OCI-M1 (cell line): Measurements from ENCODE around the gene SLCO2A1.

Experiments
- DNase-seq: peaks from one replicate; lab custom pipeline; 2025; lab: John Stamatoyannopoulos, UW

Gene SLCO2A1

GRCh38 chr3:134060561-134061385 is 31.0 kb upstream of the SLCO2A1 start:
- DNase-seq = no peak

GRCh38 chr3:134059671-134060560 is 30.2 kb upstream of the SLCO2A1 start:
- DNase-seq = no peak

GRCh38 chr3:134059035-134059601 is 29.4 kb upstream of the SLCO2A1 start:
- no peak for DNase-seq

GRCh38 chr3:134057654-134058110 is 28.0 kb upstream of the SLCO2A1 start:
- peak; percentile 68 for DNase-seq

GRCh38 chr3:134057006-134057653 is 27.4 kb upstream of the SLCO2A1 start:
- no peak for DNase-seq

- DNase-seq = no peak
Observed at GRCh38 chr3:134056464-134056891, 26.8 kb upstream of the SLCO2A1 start.

GRCh38 chr3:134055661-134056060 is 25.9 kb upstream of the SLCO2A1 start:
- DNase-seq = no peak

GRCh38 chr3:134054881-134055280 is 25.2 kb upstream of the SLCO2A1 start:
- no peak for DNase-seq

- no peak for DNase-seq
Observed at GRCh38 chr3:134054231-134054630, 24.5 kb upstream of the SLCO2A1 start.

- no peak for DNase-seq
Observed at GRCh38 chr3:134052370-134052769, 22.6 kb upstream of the SLCO2A1 start.

- DNase-seq = no peak
Observed at GRCh38 chr3:134049676-134050075, 20.0 kb upstream of the SLCO2A1 start.

- DNase-seq = no peak
Observed at GRCh38 chr3:134048278-134048996, 18.7 kb upstream of the SLCO2A1 start.

GRCh38 chr3:134044459-134044858 is 14.7 kb upstream of the SLCO2A1 start:
- DNase-seq = peak; percentile 2

- no peak for DNase-seq
Observed at GRCh38 chr3:134040066-134040465, 10.3 kb upstream of the SLCO2A1 start.

GRCh38 chr3:134039161-134039862 is 9.6 kb upstream of the SLCO2A1 start:
- DNase-seq = no peak

GRCh38 chr3:134038716-134039115 is 9.0 kb upstream of the SLCO2A1 start:
- DNase-seq = no peak

- DNase-seq = no peak
Observed at GRCh38 chr3:134038071-134038491, 8.4 kb upstream of the SLCO2A1 start.

GRCh38 chr3:134037168-134037567 is 7.4 kb upstream of the SLCO2A1 start:
- DNase-seq = no peak

GRCh38 chr3:134036291-134036690 is 6.6 kb upstream of the SLCO2A1 start:
- no peak for DNase-seq

GRCh38 chr3:134035836-134036235 is 6.1 kb upstream of the SLCO2A1 start:
- no peak for DNase-seq
